H1 (cell line): Measurements from ENCODE around the gene ADAM19. TPM values are rescaled to one million over a fixed set of nuclear protein-coding genes. Genes with fewer than 3 reads are reported as not detected.

Experiments used
- BCL11A ChIP-seq, 2 experiments: IDR thresholded peaks; one replicate each; pipeline ENCODE4 v1.6.1; 2011; ENCODE audit warnings: low read depth in 2 of 2, low read length in 2 of 2, mild to moderate bottlenecking in 2 of 2
- E2F6 ChIP-seq: IDR thresholded peaks from 2 replicates; pipeline ENCODE4 v1.6.1; 2012; ENCODE audit warnings: inconsistent platforms
- EZH2 ChIP-seq: fragments of 200-600 bp; sonication (generic); IDR thresholded peaks from 2 replicates; pipeline ENCODE4 v1.7.1; 2012; ENCODE audit warnings: low read depth, mild to moderate bottlenecking, moderate library complexity, low read length, inconsistent platforms; ENCODE audit not compliant: severe bottlenecking
- JUN ChIP-seq: IDR thresholded peaks from 2 replicates; pipeline ENCODE4 v1.6.1; 2011; ENCODE audit warnings: low read depth, mild to moderate bottlenecking, improper control_type of control experiment, low read length
- KDM4A ChIP-seq: IDR thresholded peaks from one replicate; pipeline ENCODE4 v1.7.1; 2012; ENCODE audit warnings: low read depth, mild to moderate bottlenecking, moderate library complexity, low read length, inconsistent platforms; ENCODE audit not compliant: severe bottlenecking
- KDM5A ChIP-seq: fragments of 200-600 bp; IDR thresholded peaks from 2 replicates; pipeline ENCODE4 v1.7.1; 2012; ENCODE audit warnings: mild to moderate bottlenecking, low read length, inconsistent platforms, mixed read lengths
- MAFK ChIP-seq: IDR thresholded peaks from 2 replicates; pipeline ENCODE4 v1.6.1; 2012; ENCODE audit warnings: low read depth, mild to moderate bottlenecking, improper control_type of control experiment, low read length
- MAX ChIP-seq: IDR thresholded peaks from 2 replicates; pipeline ENCODE4 v1.6.1; 2012; ENCODE audit warnings: inconsistent platforms
- NANOG ChIP-seq: IDR thresholded peaks from 2 replicates; pipeline ENCODE4 v1.6.1; 2011; ENCODE audit warnings: low read length, low read depth, mild to moderate bottlenecking, inconsistent platforms; ENCODE audit not compliant: insufficient read depth, poor library complexity, severe bottlenecking
- POLR2A ChIP-seq, 2 experiments: IDR thresholded peaks; 1 replicate in 1 of 2; 2 replicates in 1 of 2; pipeline ENCODE4 v1.6.1; 2011; ENCODE audit warnings: low read depth in 2 of 2, low read length in 2 of 2, mild to moderate bottlenecking in 2 of 2; ENCODE audit errors: control extremely low read depth in 1 of 2
- RBBP5 ChIP-seq: IDR thresholded peaks from 2 replicates; pipeline ENCODE4 v1.7.1; 2012; ENCODE audit warnings: low read depth, mild to moderate bottlenecking, inconsistent platforms, low read length, moderate library complexity, borderline replicate concordance
- RFX5 ChIP-seq: IDR thresholded peaks from 2 replicates; pipeline ENCODE4 v1.6.1; 2011; ENCODE audit warnings: low read depth, low read length, improper control_type of control experiment, borderline replicate concordance
- SIX5 ChIP-seq: IDR thresholded peaks from 2 replicates; pipeline ENCODE4 v1.6.1; 2011; ENCODE audit warnings: mild to moderate bottlenecking, low read depth, low read length
- SP4 ChIP-seq: IDR thresholded peaks from 2 replicates; pipeline ENCODE4 v1.6.1; 2012; ENCODE audit warnings: low read length, inconsistent platforms
- SRF ChIP-seq: IDR thresholded peaks from 2 replicates; pipeline ENCODE4 v1.6.1; 2011; ENCODE audit warnings: mild to moderate bottlenecking, low read depth, low read length, moderate library complexity
- SUZ12 ChIP-seq: fragments of 200-600 bp; sonication (generic); IDR thresholded peaks from 2 replicates; pipeline ENCODE4 v1.6.1; 2012; ENCODE audit warnings: mild to moderate bottlenecking, inconsistent platforms, low read length, moderate library complexity, mixed read lengths
- TAF1 ChIP-seq: IDR thresholded peaks from 2 replicates; pipeline ENCODE4 v1.6.1; 2011; ENCODE audit warnings: mild to moderate bottlenecking, low read depth, low read length
- TEAD4 ChIP-seq: IDR thresholded peaks from 2 replicates; pipeline ENCODE4 v1.6.1; 2012; ENCODE audit warnings: low read depth, low read length, inconsistent platforms, mixed read lengths
- USF2 ChIP-seq: IDR thresholded peaks from 2 replicates; pipeline ENCODE4 v1.6.1; 2011; ENCODE audit warnings: low read length, improper control_type of control experiment
- YY1 ChIP-seq: IDR thresholded peaks from 2 replicates; pipeline ENCODE4 v1.6.1; 2011; ENCODE audit warnings: low read depth, mild to moderate bottlenecking, low read length
- ZNF274 ChIP-seq: IDR thresholded peaks from 2 replicates; pipeline ENCODE4 v1.7.0; 2012; ENCODE audit warnings: low read length, borderline replicate concordance; ENCODE audit errors: extremely low read depth
- polyA plus RNA-seq, 7 experiments: library from polyadenylated mRNA; depleted of rRNA in 3 of 7; stranded (reverse) in 5 of 7; unstranded in 2 of 7; fragments of >200 nt in 5 of 7; fragments of 200-250 nt in 2 of 7; gene quantifications; 1 replicate in 5 of 7; 2 replicates in 1 of 7; 4 replicates in 1 of 7; pipeline versions ENCODE4 v1.2.1 to v1.2.3, GENCODE V29; 2011 to 2013; ENCODE audit warnings: missing spikeins in 2 of 7, mixed read lengths in 2 of 7
- total RNA-seq: library from RNA; stranded (reverse); fragmentation: NEBNext Ultra II Directional; extraction: Animal tissue kit (Norgen Biotek cat#: 25700); gene quantifications from 2 replicates; pipeline ENCODE4 v1.2.1, GENCODE V29; 2021
- TF ChIP-seq, protein P1 (sequence below): IDR thresholded peaks from 2 replicates; pipeline ENCODE4 v1.6.1; 2011; ENCODE audit warnings: low read depth, mild to moderate bottlenecking, low read length; ENCODE audit not compliant: insufficient read depth

The ADAM19 gene
- total and polyA plus RNA-seq, 2 of the 8 experiments (the other 6 are each of a cell fraction or from before 2014, with no cell fraction given), result 6.5 to 22.7 TPM

DNA sequence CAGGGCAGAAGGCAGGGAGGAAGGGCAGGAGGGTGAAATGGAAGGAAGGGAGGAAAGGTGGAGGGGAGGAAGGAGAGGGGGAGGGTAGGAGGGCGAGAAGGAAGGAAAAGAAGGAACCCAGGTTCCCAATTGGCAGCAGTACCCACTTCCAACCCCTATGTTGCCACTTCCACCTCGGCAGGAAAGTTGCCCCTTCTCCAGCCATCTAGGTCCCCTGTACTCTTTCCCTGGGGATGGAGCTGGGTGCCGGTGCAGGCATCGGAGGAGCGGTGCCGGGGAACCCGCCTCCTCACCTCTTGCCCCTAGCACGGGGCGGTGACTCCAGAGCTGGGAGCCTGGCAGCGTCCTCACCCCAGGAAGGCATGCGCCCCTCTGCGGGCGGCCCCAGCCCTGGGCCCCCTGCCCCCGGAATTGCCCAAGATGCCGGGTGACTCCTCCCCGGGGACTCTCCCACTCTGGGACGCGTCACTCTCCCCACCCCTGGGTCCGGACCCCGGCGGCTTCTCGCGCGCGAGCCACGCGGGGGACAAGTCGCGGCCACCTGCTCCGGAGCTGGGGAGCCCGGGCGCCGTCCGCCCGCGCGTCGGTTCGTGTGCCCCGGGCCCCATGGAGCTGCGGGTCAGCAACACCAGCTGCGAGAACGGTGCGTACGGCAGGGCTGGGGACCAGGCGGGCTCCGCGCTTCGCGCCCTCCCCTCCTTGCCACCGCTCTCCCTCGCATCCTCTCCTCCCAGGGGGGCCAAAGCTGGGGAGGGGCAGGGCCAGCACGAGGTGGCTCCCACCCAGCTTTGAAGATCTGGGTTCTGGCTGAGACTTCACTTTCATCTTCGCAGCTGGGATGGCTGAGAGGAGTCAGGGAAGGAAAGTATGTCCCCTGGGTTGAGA is 115.6 kb downstream of the ADAM19 start, which contains the start of gene NIPAL4 (continued):
- TF ChIP-seq NANOG (no peak), SRF (no peak), SP4 (no peak), MAFK (no peak), ZNF274 (no peak), BCL11A (IDR thresholded peaks at IDR 0.05; ENCODE audit: low read depth in 2 of 2, low read length in 2 of 2) (no peak), USF2 (no peak), EZH2 (peak; percentile 47), KDM5A (no peak), KDM4A (peak; percentile 99), RBBP5 (peak; percentile 68; the same call in 1 of the 2 replicates), TEAD4 (no peak), MAX (no peak), POLR2A (IDR thresholded peaks at IDR 0.05; ENCODE audit: control extremely low read depth in 1 of 2, low read depth in 2 of 2, low read length in 2 of 2) (no peak), JUN (no peak), E2F6 (peak; percentile 72), SUZ12 (peak; percentile 58), RFX5 (no peak), YY1 (no peak), TAF1 (no peak), SIX5 (no peak)
- TF ChIP-seq, protein P1, sequence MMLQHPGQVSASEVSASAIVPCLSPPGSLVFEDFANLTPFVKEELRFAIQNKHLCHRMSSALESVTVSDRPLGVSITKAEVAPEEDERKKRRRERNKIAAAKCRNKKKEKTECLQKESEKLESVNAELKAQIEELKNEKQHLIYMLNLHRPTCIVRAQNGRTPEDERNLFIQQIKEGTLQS, result no peak
